ENCODE measurements around the gene C2CD2.

GRCh38 chr21:41932576-41933312, 21.1 kb downstream of the C2CD2 start:
- TF ChIP-seq CTCF (conservative IDR thresholded peaks at IDR 0.05; ENCODE audit: low read depth, low read length) (0 out of 2 replicates have a peak, but pooled peaks have one; percentile 21), EZH2 (IDR thresholded peaks at IDR 0.05; ENCODE audit: low read length, unreplicated experiment) (no peak), EZH2phosphoT487 (IDR thresholded peaks at IDR 0.05; ENCODE audit: borderline replicate concordance, low read length) (no peak)

Measured in PC-3 (cell line).